BLaER1 (cell line): Measurements from ENCODE around the gene PTPN4.

Experiments
- H3K27ac ChIP-seq: shearing (Covaris generic); formaldehyde crosslinking; 2 replicates; pipeline ENCODE4 v1.8.1; 2022
- H3K27me3 ChIP-seq: shearing (Covaris generic); formaldehyde crosslinking; 2 replicates; pipeline ENCODE4 v1.8.1; 2022
- H3K36me3 ChIP-seq: shearing (Covaris generic); formaldehyde crosslinking; 2 replicates; pipeline ENCODE4 v1.8.1; 2022
- H3K4me1 ChIP-seq: shearing (Covaris generic); formaldehyde crosslinking; 2 replicates; pipeline ENCODE4 v1.8.1; 2022
- H3K4me2 ChIP-seq: shearing (Covaris generic); formaldehyde crosslinking; 2 replicates; pipeline ENCODE4 v1.8.1; 2022
- H3K4me3 ChIP-seq: shearing (Covaris generic); formaldehyde crosslinking; 2 replicates; pipeline ENCODE4 v1.8.1; 2022
- H3K9ac ChIP-seq: shearing (Covaris generic); formaldehyde crosslinking; 2 replicates; pipeline ENCODE4 v1.8.1; 2022
- H3K9me3 ChIP-seq: shearing (Covaris generic); formaldehyde crosslinking; 2 replicates; pipeline ENCODE4 v1.8.1; 2022
- H4K20me1 ChIP-seq: shearing (Covaris generic); formaldehyde crosslinking; 2 replicates; pipeline ENCODE4 v1.8.1; 2022
- Cebpa-rat ChIP-seq: shearing (Covaris generic); IDR thresholded peaks from 2 replicates; pipeline ENCODE4 v1.8.1; 2022

Gene PTPN4

GRCh38 chr2:119760237-119760955, 674 bp downstream of the PTPN4 start:
- H3K4me2 ChIP-seq: peak overlapping the region; percentile 90
- H3K36me3 ChIP-seq: no peaks in the 10 kb centered on the region
- H4K20me1 ChIP-seq: peaks cover 17% of the 10 kb centered on the region; the same call in 1 of the 2 replicates
- H3K4me1 ChIP-seq: peaks cover 39% of the 10 kb centered on the region
- H3K9ac ChIP-seq: peak overlapping the region; percentile 89
- H3K9me3 ChIP-seq: 0 out of 2 replicates have a peak, but pooled peaks cover 3% of the 10 kb centered on the region
- peak overlapping the region; percentile 93 for H3K4me3 ChIP-seq
- no peak for TF ChIP-seq Cebpa-rat
- no peaks in the 10 kb centered on the region for H3K27me3 ChIP-seq
- H3K27ac ChIP-seq: peak overlapping the region; percentile 91

DNA sequence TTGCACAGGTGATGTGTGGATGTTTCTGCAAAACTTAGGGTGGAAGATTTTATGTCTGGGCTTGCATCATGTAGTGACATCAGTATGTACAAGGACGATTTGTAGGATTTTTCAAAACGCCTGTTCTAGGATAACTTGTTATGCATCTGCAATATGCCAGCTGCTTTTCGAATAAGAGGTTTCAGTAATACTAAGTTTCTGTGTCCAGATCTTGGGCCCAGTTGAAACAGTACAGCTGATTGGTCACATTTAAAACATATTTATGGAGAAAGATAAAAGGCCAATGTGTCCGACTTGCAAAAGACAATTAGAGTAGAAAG, 1.2 kb downstream of the PTPN4 start:
- Histone ChIP-seq H3K27ac (peak overlapping the region; percentile 51), H3K4me1 (peaks cover 39% of the 10 kb centered on the region), H3K9ac (peak overlapping the region; percentile 89), H4K20me1 (peaks cover 17% of the 10 kb centered on the region; the same call in 1 of the 2 replicates), H3K9me3 (0 out of 2 replicates have a peak, but pooled peaks cover 3% of the 10 kb centered on the region), H3K27me3 (no peaks in the 10 kb centered on the region), H3K4me2 (peak overlapping the region; percentile 90), H3K36me3 (no peaks in the 10 kb centered on the region), H3K4me3 (peak overlapping the region; percentile 93)
- no peak for TF ChIP-seq Cebpa-rat

DNA sequence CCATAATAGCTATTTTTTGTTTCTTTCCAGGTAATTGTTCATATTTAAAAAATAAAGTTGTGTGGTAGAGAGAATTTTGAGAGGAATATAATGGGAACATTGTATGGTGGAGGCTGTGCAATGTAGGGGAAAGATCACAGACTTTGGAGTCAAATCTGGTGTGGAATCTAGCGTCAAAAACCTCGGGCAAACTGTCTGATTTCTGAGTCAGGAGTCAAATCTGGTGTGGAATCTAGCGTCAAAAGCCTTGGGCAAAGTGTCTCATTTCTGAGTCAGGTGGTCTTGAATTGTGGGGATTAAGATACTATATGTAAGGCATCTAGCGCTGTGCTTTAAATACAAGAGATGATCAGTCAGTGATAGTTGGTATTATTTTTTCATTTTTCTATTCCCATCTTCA, 5.1 kb downstream of the PTPN4 start:
- Histone ChIP-seq H3K9me3 (0 out of 2 replicates have a peak, but pooled peaks cover 3% of the 10 kb centered on the region), H4K20me1 (peaks cover 35% of the 10 kb centered on the region; the same call in 1 of the 2 replicates), H3K9ac (no peak overlapping the region), H3K36me3 (no peaks in the 10 kb centered on the region), H3K4me3 (no peak overlapping the region), H3K4me2 (no peak overlapping the region), H3K27me3 (no peaks in the 10 kb centered on the region), H3K27ac (no peak overlapping the region), H3K4me1 (peaks cover 30% of the 10 kb centered on the region)
- no peak for TF ChIP-seq Cebpa-rat

- peaks cover 30% of the 10 kb centered on the region for H3K4me1 ChIP-seq
These were observed 5.8 kb downstream of the PTPN4 start for GRCh38 chr2:119765433-119766002.

GRCh38 chr2:119766944-119767343, 7.2 kb downstream of the PTPN4 start:
- Histone ChIP-seq H3K4me3 (no peak overlapping the region), H3K4me2 (no peak overlapping the region), H3K9me3 (0 out of 2 replicates have a peak, but pooled peaks cover 3% of the 10 kb centered on the region), H3K27ac (no peak overlapping the region), H3K9ac (no peak overlapping the region), H3K4me1 (peaks cover 20% of the 10 kb centered on the region), H3K27me3 (no peaks in the 10 kb centered on the region), H4K20me1 (peaks cover 44% of the 10 kb centered on the region; the same call in 1 of the 2 replicates), H3K36me3 (peaks cover 9% of the 10 kb centered on the region)
- no peak for TF ChIP-seq Cebpa-rat

More at GRCh38 chr2:119765433-119766002, 5.8 kb downstream of the PTPN4 start:
- Histone ChIP-seq H3K9ac (no peak overlapping the region), H4K20me1 (peaks cover 35% of the 10 kb centered on the region; the same call in 1 of the 2 replicates), H3K4me3 (no peak overlapping the region), H3K36me3 (no peaks in the 10 kb centered on the region), H3K27ac (no peak overlapping the region), H3K9me3 (0 out of 2 replicates have a peak, but pooled peaks cover 3% of the 10 kb centered on the region), H3K27me3 (no peaks in the 10 kb centered on the region), H3K4me2 (no peak overlapping the region)
- no peak for TF ChIP-seq Cebpa-rat

- H3K36me3 ChIP-seq: peaks cover 9% of the 10 kb centered on the region
- H3K9me3 ChIP-seq: peaks cover 8% of the 10 kb centered on the region; the same call in 1 of the 2 replicates
- no peak overlapping the region for H3K4me2 ChIP-seq
- no peaks in the 10 kb centered on the region for H3K27me3 ChIP-seq
- peaks cover 3% of the 10 kb centered on the region; the same call in 1 of the 2 replicates for H3K4me1 ChIP-seq
- H3K27ac ChIP-seq: no peak overlapping the region
- H3K4me3 ChIP-seq: no peak overlapping the region
- H3K9ac ChIP-seq: no peak overlapping the region
- TF ChIP-seq Cebpa-rat: no peak
- H4K20me1 ChIP-seq: peaks cover 31% of the 10 kb centered on the region; the same call in 1 of the 2 replicates
These were observed 9.0 kb downstream of the PTPN4 start for GRCh38 chr2:119768742-119769141.

DNA sequence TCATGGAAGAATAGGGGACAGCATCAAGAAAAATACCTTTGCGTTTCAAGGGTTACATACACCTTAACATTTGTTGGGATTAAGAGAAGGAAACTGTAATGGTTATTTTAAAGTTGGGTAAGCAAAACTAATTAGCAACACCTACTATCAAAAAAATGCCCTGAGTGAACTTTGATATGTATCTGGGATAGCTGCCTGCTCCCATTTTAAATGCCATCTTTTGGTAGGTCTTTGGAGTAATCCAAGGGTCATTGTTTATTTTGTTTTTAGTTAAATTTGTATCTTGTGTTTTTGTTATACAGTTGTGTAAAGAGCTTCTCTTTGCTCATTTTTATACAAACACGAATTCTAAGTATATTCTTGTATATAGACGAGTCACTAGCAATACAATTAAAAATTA, 9.9 kb downstream of the PTPN4 start:
- Histone ChIP-seq H3K9me3 (peaks cover 17% of the 10 kb centered on the region), H3K4me3 (no peak overlapping the region), H3K36me3 (peaks cover 17% of the 10 kb centered on the region), H3K9ac (no peak overlapping the region), H3K27ac (no peak overlapping the region), H4K20me1 (peaks cover 27% of the 10 kb centered on the region; the same call in 1 of the 2 replicates), H3K4me1 (no peaks in the 10 kb centered on the region), H3K4me2 (no peak overlapping the region), H3K27me3 (no peaks in the 10 kb centered on the region)
- no peak for TF ChIP-seq Cebpa-rat

GRCh38 chr2:119771331-119771730, 11.6 kb downstream of the PTPN4 start:
- Histone ChIP-seq H3K27ac (no peak overlapping the region), H3K27me3 (no peaks in the 10 kb centered on the region), H3K4me2 (no peak overlapping the region), H3K9ac (no peak overlapping the region), H3K36me3 (peaks cover 26% of the 10 kb centered on the region), H3K9me3 (peaks cover 23% of the 10 kb centered on the region), H3K4me1 (no peaks in the 10 kb centered on the region; the same call in 1 of the 2 replicates), H3K4me3 (no peak overlapping the region), H4K20me1 (peaks cover 27% of the 10 kb centered on the region; the same call in 1 of the 2 replicates)
- no peak for TF ChIP-seq Cebpa-rat

GRCh38 chr2:119772128-119772527, 12.4 kb downstream of the PTPN4 start:
- Histone ChIP-seq H3K4me1 (no peaks in the 10 kb centered on the region; the same call in 1 of the 2 replicates), H3K27me3 (no peaks in the 10 kb centered on the region), H3K4me3 (no peak overlapping the region), H4K20me1 (peaks cover 31% of the 10 kb centered on the region; the same call in 1 of the 2 replicates), H3K36me3 (peaks cover 26% of the 10 kb centered on the region), H3K27ac (no peak overlapping the region), H3K9ac (no peak overlapping the region), H3K4me2 (no peak overlapping the region), H3K9me3 (peaks cover 23% of the 10 kb centered on the region)
- TF ChIP-seq Cebpa-rat: no peak

DNA sequence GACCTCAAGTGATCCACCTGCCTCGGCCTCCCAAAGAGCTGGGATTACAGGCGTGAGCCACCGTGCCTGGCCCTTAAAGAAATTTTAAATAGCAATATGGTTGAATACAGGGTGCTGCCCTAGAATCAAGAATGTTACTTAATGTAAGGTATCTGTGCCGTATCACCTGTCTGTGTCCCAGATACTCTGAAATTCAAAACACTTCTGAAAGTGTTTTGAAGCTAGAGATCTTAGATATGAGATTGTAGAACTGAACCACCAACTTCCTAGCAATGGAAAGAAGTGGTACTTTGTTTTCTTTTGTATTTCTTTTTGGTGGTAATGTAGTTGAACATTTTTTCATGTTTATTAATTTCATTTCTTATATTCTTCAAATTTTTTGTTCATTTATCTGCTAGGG, 13.0 kb downstream of the PTPN4 start:
- no peak for TF ChIP-seq Cebpa-rat
- H3K4me1 ChIP-seq: no peaks in the 10 kb centered on the region; the same call in 1 of the 2 replicates
- H3K9me3 ChIP-seq: peaks cover 23% of the 10 kb centered on the region
- H3K4me2 ChIP-seq: no peak overlapping the region
- H3K36me3 ChIP-seq: peaks cover 26% of the 10 kb centered on the region
- H3K27me3 ChIP-seq: no peaks in the 10 kb centered on the region
- H4K20me1 ChIP-seq: peaks cover 32% of the 10 kb centered on the region
- no peak overlapping the region for H3K4me3 ChIP-seq
- no peak overlapping the region for H3K9ac ChIP-seq
- H3K27ac ChIP-seq: no peak overlapping the region
